K562 (cell line): ENCODE data around the gene PRDM16.

ENCODE experiments used
- CREB1 ChIP-seq, 2 experiments: sonication (generic) in 1 of 2; formaldehyde crosslinking in 1 of 2; IDR thresholded peaks; 2 replicates each; pipeline versions ENCODE4 v1.6.1 to v1.8.0; 2012 to 2022; ENCODE audit warnings: inconsistent platforms in 1 of 2, mild to moderate bottlenecking in 1 of 2, missing genetic modification reagents in 1 of 2, moderate library complexity in 1 of 2
- CTCF ChIP-seq, 3 experiments: IDR thresholded peaks in 2 of 3; conservative IDR thresholded peaks in 1 of 3; 2 replicates each; pipeline ENCODE4 v1.5.1; 2011 to 2012; ENCODE audit warnings: low read length in 3 of 3, mild to moderate bottlenecking in 3 of 3, control low read depth in 2 of 3, improper control_type of control experiment in 1 of 3, inconsistent platforms in 1 of 3, low read depth in 1 of 3, mixed read lengths in 1 of 3, moderate library complexity in 1 of 3; ENCODE audit not compliant: insufficient read depth in 2 of 3
- ESRRA ChIP-seq: fragments of 450-650 bp; IDR thresholded peaks from 2 replicates; pipeline ENCODE4 v1.6.1; 2014; ENCODE audit warnings: low read depth, mild to moderate bottlenecking, moderate library complexity, borderline replicate concordance
- MYNN ChIP-seq, 2 experiments: sonication (generic); formaldehyde crosslinking in 1 of 2; IDR thresholded peaks; 2 replicates each; pipeline versions ENCODE4 v1.5.0 to v1.6.1; 2016 to 2020; ENCODE audit warnings: antibody characterized with exemption in 1 of 2, missing genetic modification reagents in 1 of 2
- RBM34 ChIP-seq: fragments of 200-400 bp; formaldehyde crosslinking; IDR thresholded peaks from 2 replicates; pipeline ENCODE4 v1.6.1; 2018; ENCODE audit warnings: low read length, borderline replicate concordance; ENCODE audit not compliant: insufficient read depth
- TAF1 ChIP-seq: IDR thresholded peaks from 2 replicates; pipeline ENCODE4 v1.6.1; 2011; ENCODE audit warnings: mild to moderate bottlenecking, low read length, moderate library complexity; ENCODE audit not compliant: insufficient read depth, control insufficient read depth, severe bottlenecking; ENCODE audit errors: extremely low read depth
- TCF7 ChIP-seq: sonication (generic); IDR thresholded peaks from 2 replicates; pipeline ENCODE4 v1.6.1; 2016; ENCODE audit warnings: antibody characterized with exemption, borderline replicate concordance
- TCF7L2 ChIP-seq: fragments of 150-350 bp; IDR thresholded peaks from 2 replicates; pipeline ENCODE4 v1.6.1; 2016; ENCODE audit warnings: low read depth, mild to moderate bottlenecking, low read length, moderate library complexity
- ZNF23 ChIP-seq: fragments of 250-450 bp; sonication (Bioruptor Pico); IDR thresholded peaks from 2 replicates; pipeline ENCODE4 v1.4.0; 2020; ENCODE audit warnings: mild to moderate bottlenecking
- TF ChIP-seq, protein P1 (sequence below): IDR thresholded peaks from 3 replicates; pipeline ENCODE4 v1.6.1; 2011; ENCODE audit warnings: borderline replicate concordance, mild to moderate bottlenecking, moderate library complexity; ENCODE audit not compliant: insufficient read length; ENCODE audit errors: extremely low read depth
- TF ChIP-seq, protein P2 (sequence below): fragments of 450-650 bp; formaldehyde crosslinking; IDR thresholded peaks from 2 replicates; pipeline ENCODE4 v1.4.0; 2022; ENCODE audit warnings: missing genetic modification characterization
- TF ChIP-seq, protein P3 (sequence below): fragments of 150-350 bp; conservative IDR thresholded peaks from 2 replicates; pipeline ENCODE4 v1.6.1; 2014; ENCODE audit warnings: low read length
- TF ChIP-seq, protein P4 (sequence below): fragments of 450-650 bp; IDR thresholded peaks from 2 replicates; pipeline ENCODE4 v1.6.1; 2016; ENCODE audit warnings: low read depth

GRCh38 chr1:3429320-3429719 is 360.3 kb downstream of the PRDM16 start:
- no peak for TF ChIP-seq CTCF (IDR thresholded peaks at IDR 0.05 in 2 of 3, conservative IDR thresholded peaks at IDR 0.05 in 1 of 3; ENCODE audit: insufficient read depth in 2 of 3, low read depth in 1 of 3, low read length in 3 of 3)
- TF ChIP-seq, protein P1, sequence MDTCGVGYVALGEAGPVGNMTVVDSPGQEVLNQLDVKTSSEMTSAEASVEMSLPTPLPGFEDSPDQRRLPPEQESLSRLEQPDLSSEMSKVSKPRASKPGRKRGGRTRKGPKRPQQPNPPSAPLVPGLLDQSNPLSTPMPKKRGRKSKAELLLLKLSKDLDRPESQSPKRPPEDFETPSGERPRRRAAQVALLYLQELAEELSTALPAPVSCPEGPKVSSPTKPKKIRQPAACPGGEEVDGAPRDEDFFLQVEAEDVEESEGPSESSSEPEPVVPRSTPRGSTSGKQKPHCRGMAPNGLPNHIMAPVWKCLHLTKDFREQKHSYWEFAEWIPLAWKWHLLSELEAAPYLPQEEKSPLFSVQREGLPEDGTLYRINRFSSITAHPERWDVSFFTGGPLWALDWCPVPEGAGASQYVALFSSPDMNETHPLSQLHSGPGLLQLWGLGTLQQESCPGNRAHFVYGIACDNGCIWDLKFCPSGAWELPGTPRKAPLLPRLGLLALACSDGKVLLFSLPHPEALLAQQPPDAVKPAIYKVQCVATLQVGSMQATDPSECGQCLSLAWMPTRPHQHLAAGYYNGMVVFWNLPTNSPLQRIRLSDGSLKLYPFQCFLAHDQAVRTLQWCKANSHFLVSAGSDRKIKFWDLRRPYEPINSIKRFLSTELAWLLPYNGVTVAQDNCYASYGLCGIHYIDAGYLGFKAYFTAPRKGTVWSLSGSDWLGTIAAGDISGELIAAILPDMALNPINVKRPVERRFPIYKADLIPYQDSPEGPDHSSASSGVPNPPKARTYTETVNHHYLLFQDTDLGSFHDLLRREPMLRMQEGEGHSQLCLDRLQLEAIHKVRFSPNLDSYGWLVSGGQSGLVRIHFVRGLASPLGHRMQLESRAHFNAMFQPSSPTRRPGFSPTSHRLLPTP: no peak
- TF ChIP-seq, protein P2, sequence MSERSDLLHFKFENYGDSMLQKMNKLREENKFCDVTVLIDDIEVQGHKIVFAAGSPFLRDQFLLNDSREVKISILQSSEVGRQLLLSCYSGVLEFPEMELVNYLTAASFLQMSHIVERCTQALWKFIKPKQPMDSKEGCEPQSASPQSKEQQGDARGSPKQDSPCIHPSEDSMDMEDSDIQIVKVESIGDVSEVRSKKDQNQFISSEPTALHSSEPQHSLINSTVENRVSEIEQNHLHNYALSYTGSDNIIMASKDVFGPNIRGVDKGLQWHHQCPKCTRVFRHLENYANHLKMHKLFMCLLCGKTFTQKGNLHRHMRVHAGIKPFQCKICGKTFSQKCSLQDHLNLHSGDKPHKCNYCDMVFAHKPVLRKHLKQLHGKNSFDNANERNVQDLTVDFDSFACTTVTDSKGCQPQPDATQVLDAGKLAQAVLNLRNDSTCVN: no peak
- no peak for TF ChIP-seq TCF7
- no peak for TF ChIP-seq RBM34
- TF ChIP-seq, protein P3, sequence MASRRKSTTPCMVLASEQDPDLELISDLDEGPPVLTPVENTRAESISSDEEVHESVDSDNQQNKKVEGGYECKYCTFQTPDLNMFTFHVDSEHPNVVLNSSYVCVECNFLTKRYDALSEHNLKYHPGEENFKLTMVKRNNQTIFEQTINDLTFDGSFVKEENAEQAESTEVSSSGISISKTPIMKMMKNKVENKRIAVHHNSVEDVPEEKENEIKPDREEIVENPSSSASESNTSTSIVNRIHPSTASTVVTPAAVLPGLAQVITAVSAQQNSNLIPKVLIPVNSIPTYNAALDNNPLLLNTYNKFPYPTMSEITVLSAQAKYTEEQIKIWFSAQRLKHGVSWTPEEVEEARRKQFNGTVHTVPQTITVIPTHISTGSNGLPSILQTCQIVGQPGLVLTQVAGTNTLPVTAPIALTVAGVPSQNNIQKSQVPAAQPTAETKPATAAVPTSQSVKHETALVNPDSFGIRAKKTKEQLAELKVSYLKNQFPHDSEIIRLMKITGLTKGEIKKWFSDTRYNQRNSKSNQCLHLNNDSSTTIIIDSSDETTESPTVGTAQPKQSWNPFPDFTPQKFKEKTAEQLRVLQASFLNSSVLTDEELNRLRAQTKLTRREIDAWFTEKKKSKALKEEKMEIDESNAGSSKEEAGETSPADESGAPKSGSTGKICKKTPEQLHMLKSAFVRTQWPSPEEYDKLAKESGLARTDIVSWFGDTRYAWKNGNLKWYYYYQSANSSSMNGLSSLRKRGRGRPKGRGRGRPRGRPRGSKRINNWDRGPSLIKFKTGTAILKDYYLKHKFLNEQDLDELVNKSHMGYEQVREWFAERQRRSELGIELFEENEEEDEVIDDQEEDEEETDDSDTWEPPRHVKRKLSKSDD: no peak
- TF ChIP-seq CREB1 (IDR thresholded peaks at IDR 0.05): no peak
- no peak for TF ChIP-seq CREB1 (CRISPR knock-in tag; IDR thresholded peaks at IDR 0.05)
- TF ChIP-seq ESRRA: no peak
- TF ChIP-seq MYNN (IDR thresholded peaks at IDR 0.05): no peak
- no peak for TF ChIP-seq MYNN (CRISPR knock-in tag; IDR thresholded peaks at IDR 0.05)
- no peak for TF ChIP-seq TCF7L2
- no peak for TF ChIP-seq TAF1
- TF ChIP-seq, protein P4, sequence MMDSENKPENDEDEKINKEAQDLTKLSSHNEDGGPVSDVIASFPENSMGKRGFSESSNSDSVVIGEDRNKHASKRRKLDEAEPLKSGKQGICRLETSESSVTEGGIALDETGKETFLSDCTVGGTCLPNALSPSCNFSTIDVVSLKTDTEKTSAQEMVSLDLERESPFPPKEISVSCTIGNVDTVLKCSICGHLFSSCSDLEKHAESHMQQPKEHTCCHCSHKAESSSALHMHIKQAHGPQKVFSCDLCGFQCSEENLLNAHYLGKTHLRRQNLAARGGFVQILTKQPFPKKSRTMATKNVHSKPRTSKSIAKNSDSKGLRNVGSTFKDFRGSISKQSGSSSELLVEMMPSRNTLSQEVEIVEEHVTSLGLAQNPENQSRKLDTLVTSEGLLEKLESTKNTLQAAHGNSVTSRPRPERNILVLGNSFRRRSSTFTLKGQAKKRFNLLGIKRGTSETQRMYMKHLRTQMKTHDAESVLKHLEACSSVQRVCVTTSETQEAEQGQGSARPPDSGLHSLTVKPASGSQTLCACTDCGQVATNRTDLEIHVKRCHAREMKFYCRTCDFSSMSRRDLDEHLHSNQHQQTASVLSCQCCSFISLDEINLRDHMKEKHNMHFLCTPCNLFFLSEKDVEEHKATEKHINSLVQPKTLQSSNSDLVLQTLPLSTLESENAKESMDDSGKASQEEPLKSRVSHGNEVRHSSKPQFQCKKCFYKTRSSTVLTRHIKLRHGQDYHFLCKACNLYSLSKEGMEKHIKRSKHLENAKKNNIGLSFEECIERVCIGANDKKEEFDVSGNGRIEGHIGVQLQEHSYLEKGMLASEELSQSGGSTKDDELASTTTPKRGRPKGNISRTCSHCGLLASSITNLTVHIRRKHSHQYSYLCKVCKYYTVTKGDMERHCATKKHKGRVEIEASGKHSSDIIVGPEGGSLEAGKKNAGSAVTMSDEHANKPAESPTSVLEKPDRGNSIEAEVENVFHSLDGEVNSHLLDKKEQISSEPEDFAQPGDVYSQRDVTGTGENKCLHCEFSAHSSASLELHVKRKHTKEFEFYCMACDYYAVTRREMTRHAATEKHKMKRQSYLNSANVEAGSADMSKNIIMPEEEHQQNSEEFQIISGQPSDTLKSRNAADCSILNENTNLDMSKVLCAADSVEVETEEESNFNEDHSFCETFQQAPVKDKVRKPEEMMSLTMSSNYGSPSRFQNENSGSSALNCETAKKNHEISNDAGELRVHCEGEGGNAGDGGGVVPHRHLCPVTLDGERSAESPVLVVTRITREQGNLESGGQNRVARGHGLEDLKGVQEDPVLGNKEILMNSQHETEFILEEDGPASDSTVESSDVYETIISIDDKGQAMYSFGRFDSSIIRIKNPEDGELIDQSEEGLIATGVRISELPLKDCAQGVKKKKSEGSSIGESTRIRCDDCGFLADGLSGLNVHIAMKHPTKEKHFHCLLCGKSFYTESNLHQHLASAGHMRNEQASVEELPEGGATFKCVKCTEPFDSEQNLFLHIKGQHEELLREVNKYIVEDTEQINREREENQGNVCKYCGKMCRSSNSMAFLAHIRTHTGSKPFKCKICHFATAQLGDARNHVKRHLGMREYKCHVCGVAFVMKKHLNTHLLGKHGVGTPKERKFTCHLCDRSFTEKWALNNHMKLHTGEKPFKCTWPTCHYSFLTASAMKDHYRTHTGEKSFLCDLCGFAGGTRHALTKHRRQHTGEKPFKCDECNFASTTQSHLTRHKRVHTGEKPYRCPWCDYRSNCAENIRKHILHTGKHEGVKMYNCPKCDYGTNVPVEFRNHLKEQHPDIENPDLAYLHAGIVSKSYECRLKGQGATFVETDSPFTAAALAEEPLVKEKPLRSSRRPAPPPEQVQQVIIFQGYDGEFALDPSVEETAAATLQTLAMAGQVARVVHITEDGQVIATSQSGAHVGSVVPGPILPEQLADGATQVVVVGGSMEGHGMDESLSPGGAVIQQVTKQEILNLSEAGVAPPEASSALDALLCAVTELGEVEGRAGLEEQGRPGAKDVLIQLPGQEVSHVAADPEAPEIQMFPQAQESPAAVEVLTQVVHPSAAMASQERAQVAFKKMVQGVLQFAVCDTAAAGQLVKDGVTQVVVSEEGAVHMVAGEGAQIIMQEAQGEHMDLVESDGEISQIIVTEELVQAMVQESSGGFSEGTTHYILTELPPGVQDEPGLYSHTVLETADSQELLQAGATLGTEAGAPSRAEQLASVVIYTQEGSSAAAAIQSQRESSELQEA: no peak
- no peak for TF ChIP-seq ZNF23
